Activated CD4-positive, alpha-beta T cell treated with anti-CD3 and anti-CD28 coated beads for 4 hours (primary cell): Measurements from ENCODE around the gene PMEPA1.
A peak's percentile ranks its signal among the peaks of the same experiment; 100 is the strongest.

Experiments
- DNase-seq, 2 donors: peaks; one replicate each; pipeline ENCODE4 v3.0.0-alpha.2; 2020

PMEPA1 gene

DNA sequence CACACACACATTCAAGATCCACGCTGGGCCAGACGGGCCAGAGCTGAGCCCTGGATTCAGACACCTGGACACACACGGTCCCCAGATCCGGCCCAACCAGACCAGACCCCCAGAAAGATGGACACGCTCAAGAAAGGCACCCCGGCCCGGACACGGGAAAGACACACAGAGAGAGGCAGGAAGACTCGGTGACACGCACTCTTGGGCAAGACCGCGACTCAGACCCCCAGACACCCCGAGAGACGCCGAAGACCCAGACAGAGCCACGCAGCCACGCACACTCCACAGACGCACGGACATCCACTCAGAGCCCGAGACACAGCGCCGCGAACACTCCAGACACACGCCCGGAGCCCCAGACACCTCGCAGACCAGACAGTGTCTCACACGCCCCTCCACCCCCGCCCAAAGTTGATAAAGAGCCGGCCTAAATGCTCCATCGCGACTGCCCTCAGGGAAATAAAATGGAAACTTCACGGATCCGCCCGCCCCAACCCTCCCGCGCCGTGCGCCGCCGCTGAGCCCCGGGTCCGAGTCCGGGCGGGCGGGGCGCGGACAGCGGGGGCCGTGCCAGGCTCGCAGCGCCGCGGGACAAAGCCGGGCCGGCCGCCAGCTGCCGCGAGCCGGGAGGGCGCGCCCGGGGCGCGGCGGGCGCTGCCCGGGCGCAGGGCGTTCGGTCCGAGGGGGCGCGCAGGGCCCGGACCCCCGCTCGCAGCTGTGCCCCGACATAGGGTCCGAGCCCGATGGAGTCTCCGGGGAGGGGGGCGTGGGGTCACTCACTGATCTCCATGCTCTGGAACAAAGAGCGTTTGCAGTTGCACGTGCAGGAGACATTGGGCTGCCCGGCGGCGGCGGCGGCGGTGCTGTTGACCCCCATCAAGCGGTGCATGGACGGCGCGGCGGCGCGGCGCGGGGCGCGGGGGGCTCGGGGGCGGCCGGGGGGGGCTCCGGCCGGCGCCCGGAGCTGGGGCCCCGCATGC is 831 bp downstream of the PMEPA1 start:
- peak; percentile 54 to 69 for DNase-seq

GRCh38 chr20:57707849-57708693 is 1.7 kb downstream of the PMEPA1 start:
- no peak for DNase-seq

- no peak for DNase-seq
Observed at GRCh38 chr20:57707320-57707719, 2.5 kb downstream of the PMEPA1 start.

DNA sequence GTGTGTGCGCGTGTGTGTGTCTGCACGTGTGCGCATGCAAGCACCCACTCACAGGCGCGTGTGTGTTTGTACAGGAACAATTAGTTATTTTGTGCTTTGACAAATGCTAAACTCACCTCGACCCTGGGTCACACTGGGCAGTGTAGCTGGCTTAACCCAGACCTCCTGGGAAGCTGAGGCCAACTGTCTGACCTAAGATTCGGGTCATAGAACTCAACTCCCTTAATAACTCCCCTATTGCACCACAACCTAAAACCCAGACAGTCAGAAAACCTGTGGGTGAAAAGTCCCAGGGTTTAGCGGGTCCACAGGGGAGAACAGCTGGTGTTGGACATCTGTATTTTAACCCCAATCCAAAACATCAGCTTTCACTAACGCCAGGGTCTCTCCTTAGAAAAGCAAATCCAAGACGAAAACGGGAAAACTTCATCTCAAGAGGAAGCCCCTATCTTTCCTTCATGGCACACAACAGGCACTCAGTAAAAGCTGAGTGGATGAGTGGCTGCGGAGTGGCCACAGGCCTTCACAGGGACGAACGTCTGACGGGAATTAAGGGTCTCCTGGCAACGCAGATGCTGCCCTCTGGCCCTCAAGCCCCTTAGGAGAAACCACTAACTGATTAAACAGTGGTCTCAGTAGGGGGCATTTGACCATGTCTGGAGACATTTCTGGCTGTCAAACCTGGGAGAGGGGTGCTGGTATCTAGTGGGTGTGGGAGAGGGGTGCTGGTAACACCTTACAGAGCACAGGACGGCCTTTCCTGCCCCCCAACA is 4.5 kb downstream of the PMEPA1 start:
- no peak for DNase-seq

GRCh38 chr20:57704245-57704644 is 5.6 kb downstream of the PMEPA1 start:
- DNase-seq, result no peak

GRCh38 chr20:57703013-57703412 is 6.8 kb downstream of the PMEPA1 start:
- DNase-seq, result no peak

- no peak for DNase-seq
Observed at GRCh38 chr20:57702521-57702920, 7.3 kb downstream of the PMEPA1 start.

- no peak for DNase-seq
Observed at GRCh38 chr20:57702091-57702490, 7.7 kb downstream of the PMEPA1 start.

DNA sequence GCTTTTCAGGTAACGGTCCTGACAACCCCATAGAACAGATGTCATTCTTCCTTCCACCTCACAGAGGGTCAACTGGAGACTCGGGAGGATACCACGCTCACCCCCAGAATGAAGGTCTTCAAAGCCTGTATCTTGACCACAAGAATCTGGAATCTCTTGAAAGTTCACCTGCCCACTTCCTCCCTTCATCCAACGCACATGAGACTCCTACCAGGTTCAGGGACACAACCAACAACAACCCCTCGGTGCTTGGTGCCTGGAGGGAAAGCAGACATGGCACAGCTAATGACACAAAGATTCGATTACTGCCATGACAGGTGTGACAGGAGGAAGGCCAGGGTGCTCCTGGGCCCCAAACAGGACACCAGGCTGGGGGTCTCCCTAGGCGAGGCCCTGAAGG is 8.2 kb downstream of the PMEPA1 start:
- DNase-seq, result no peak

DNA sequence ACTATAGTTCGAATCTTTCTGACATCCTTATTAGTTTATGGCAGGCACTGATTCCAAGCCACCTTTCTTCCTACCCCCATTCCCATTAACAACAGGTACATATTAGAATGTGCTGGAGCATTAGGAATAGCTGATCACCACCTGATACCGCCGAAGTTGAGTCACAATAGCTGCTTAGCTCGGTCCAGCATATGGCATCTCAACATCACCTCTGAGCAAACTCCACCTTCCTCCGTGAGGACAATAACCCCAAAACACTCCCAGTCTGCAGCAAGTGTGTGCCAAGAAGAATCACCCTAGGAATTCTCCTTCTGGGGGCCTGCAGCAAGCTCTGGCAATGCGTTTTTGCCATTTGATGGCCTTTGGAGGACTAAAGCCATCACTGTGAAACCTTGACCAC is 8.7 kb downstream of the PMEPA1 start:
- DNase-seq, result no peak

- DNase-seq, result no peak
Observed at GRCh38 chr20:57699395-57699794, 10.4 kb downstream of the PMEPA1 start.

- DNase-seq, result no peak
Observed at GRCh38 chr20:57698867-57699275, 10.9 kb downstream of the PMEPA1 start.

DNA sequence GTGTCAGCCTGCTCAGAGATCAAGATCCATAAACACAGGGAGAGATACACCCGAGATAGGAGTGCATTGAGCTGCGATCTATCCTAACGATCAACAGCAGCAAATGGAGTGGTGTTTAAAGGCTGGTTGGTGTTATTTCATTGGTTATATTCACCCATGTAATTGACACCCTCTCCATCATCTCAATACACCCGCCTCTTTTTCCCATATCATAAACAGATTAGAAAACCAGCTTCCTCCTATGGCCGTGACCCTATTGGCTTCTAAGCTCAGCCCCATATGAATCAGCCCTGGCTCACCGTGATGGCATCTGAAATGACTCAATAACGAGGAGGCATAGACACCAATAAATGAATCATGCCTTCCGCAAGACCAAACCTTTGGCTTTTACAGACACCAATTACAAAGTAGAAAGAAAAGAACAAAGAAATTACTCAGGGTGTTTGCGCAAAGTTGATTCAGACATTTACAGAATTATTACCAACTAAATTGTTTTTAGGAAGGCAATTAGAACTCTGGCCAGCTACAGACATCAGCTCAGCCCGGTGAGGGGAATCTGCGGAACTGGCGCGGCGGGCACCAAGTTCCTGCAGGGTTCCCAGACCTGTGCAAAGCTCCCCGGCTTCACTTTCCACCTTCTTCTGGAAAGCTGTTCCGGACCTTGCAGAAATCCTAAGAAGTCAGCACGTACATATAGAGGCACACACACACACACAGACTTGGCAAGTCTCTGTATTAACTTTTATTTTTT is 11.5 kb downstream of the PMEPA1 start:
- peak; percentile 68 to 73 for DNase-seq

GRCh38 chr20:57697543-57697942 is 12.3 kb downstream of the PMEPA1 start:
- no peak for DNase-seq

DNA sequence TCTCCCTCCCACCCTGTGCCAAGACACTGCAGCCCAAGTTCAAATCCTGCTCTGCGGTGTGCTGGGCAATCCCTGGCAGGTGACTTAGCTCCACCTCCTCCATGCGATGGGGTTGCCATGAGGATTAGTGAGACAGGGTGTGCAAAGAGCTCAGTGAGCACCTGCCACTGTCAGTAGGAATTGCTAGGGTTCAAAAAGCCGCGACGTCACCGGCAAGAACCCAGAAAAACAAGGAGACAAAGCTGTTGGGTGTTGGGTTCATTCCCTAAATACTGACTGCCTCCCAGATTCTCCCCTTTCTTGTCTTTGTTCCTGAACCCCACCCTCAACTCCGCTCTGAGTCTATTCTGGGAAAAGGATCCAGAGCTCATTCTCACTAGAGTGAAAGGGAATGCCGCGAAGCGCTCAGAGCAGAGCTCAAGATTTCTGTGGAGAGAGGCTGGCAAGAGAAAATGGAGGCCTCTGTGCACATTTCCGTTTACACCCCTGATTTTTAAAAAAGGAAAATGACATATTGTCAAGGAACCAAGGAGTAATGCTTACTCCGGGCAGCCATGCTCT is 13.3 kb downstream of the PMEPA1 start:
- DNase-seq, result no peak

DNA sequence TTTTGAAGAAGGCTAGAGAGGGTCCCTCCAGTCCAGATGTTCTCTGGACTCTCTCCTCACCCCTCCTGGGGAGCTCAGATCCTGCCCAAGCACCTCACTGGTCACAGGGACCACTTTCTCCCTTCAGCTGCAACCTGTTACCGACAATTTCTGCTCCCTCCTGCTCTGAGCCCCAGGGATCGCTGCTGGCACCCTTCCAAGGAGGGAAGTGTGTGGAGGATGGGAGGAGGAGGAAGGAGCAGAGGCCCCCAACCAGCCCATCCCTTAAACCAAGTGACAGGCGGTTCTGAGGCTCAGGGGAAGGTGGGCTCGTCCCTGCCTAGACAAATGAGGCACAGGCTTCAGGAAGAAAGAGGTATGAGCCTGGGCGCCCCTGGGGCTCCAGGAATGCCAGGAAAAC is 13.9 kb downstream of the PMEPA1 start:
- no peak for DNase-seq

DNA sequence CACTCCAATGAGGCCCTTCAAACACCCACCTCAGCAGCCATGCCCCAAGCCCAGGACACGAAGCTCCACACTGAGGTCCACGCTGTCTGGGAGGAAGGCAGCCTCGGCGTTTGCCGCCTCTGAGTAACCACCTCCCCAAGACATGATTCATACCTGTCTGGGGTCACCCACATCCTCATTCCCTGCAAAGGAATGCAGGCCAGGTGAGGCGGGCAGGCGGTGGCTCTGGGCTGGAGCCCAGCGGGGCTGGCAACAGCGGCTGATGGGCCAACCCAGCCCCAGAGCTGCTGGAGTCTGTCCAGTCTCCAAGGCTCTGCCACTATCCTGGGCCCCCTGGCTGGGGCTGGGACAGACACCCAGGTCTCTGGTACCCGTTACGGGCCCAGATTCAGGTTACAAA is 14.8 kb downstream of the PMEPA1 start:
- no peak for DNase-seq

DNA sequence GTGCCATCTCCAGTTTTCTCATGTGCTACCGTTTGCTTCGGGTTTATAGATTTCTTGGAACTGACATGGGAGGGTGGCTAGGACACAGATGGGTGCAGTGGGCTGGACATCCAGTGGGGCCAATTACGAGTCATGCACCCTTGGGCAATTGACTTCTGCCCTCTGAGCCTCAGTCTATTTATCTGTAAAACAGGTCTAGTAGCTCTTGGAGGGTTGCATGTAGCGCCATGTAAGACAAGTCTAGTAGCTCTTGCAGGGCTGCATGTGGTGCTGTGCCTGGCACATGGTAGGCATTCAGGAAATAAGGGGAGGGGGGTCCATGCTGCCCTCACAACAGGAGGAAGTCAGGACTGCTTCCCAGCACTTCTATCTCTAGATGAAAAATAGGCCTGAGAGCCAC is 15.3 kb downstream of the PMEPA1 start:
- DNase-seq, result no peak

GRCh38 chr20:57693670-57694329 is 16.0 kb downstream of the PMEPA1 start:
- DNase-seq, result no peak

GRCh38 chr20:57693002-57693582 is 16.7 kb downstream of the PMEPA1 start:
- DNase-seq, result no peak

GRCh38 chr20:57692393-57692792 is 17.4 kb downstream of the PMEPA1 start:
- no peak for DNase-seq
